ACC112 (cell line): Measurements from ENCODE around the gene CSNK1D.

Source experiments
- H2AFZ ChIP-seq: fragments of 200-600 bp; sonication (generic); one replicate; pipeline ENCODE4 v1.6.0; 2017; ENCODE audit warnings: antibody characterized with exemption, low read length; ENCODE audit not compliant: unreplicated experiment
- H3K27ac ChIP-seq: fragments of 200-600 bp; sonication (generic); 2 replicates; pipeline ENCODE4 v1.5.1; 2014; ENCODE audit warnings: low read depth, mild to moderate bottlenecking, antibody characterized with exemption, low read length, moderate library complexity
- H3K27me3 ChIP-seq: fragments of 200-600 bp; sonication (generic); 2 replicates; pipeline ENCODE4 v1.6.1; 2014; ENCODE audit warnings: mild to moderate bottlenecking, antibody characterized with exemption, low read length, moderate library complexity, mixed read lengths; ENCODE audit not compliant: insufficient read depth
- H3K36me3 ChIP-seq: fragments of 200-600 bp; sonication (generic); 2 replicates; pipeline ENCODE4 v1.6.1; 2016; ENCODE audit warnings: mild to moderate bottlenecking, antibody characterized with exemption, low read length, moderate library complexity, mixed read lengths; ENCODE audit not compliant: insufficient read depth
- H3K4me1 ChIP-seq: fragments of 200-600 bp; sonication (generic); one replicate; pipeline ENCODE4 v1.6.1; 2016; ENCODE audit warnings: low read length, mixed read lengths; ENCODE audit not compliant: insufficient read depth, unreplicated experiment, control insufficient read depth
- H3K4me3 ChIP-seq: fragments of 200-600 bp; sonication (generic); 2 replicates; pipeline ENCODE4 v1.5.1; 2014; ENCODE audit warnings: mild to moderate bottlenecking, low read depth, low read length
- H3K79me2 ChIP-seq: fragments of 200-600 bp; sonication (generic); one replicate; pipeline ENCODE4 v1.6.0; 2016; ENCODE audit warnings: low read length; ENCODE audit not compliant: control insufficient read depth, unreplicated experiment, insufficient read depth

Gene CSNK1D

DNA sequence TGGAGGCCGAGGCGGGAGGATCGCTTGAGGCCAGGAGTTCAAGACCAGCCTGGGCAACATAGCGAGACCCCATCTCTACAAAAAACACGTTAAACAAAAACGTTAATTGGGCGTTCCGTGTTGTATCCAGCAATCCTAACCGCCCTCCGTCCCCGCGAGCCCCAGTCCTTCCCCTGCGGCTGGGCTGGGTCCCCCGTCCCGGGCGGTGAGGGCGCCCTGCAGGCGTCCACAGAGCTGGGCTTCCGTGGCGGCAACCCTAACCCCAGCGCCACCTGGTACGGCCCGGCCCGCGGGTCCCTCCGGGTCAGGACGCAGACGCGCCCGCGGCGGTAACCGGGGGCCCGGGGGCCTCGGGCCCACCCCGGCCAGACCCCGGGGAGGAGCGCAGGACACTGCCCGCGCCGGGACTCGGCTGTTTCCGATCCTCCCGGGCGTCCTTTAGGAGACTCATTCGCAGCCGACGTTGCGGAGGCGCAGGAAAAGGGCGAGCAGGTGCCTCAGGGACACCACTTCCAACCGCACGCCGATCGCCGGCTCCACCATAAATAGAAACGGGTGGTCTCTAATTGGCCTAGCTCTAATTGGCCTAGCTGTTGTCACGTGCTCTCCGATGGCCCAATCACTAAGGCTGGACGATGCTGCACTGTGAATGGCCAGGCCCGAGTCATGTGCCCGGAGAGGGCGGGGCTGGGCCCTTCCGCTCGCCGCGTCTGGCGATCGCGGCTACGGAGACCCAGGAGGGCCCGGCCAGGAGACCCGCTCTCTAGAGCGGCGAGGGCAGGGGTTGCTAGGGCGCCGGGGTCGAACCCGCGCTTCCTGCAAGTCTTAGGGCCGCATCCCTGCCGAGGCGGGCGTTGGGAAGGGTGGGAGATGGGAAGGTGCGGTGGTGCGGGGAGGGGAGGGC is 19.0 kb upstream of the CSNK1D start:
- Histone ChIP-seq H3K27me3 (no peaks in the 10 kb centered on the region), H3K4me3 (peak overlapping the region; percentile 87), H3K36me3 (no peaks in the 10 kb centered on the region), H3K79me2 (peaks cover 5% of the 10 kb centered on the region), H2AFZ (no peak overlapping the region), H3K27ac (peak overlapping the region; percentile 98), H3K4me1 (peaks cover 50% of the 10 kb centered on the region)

DNA sequence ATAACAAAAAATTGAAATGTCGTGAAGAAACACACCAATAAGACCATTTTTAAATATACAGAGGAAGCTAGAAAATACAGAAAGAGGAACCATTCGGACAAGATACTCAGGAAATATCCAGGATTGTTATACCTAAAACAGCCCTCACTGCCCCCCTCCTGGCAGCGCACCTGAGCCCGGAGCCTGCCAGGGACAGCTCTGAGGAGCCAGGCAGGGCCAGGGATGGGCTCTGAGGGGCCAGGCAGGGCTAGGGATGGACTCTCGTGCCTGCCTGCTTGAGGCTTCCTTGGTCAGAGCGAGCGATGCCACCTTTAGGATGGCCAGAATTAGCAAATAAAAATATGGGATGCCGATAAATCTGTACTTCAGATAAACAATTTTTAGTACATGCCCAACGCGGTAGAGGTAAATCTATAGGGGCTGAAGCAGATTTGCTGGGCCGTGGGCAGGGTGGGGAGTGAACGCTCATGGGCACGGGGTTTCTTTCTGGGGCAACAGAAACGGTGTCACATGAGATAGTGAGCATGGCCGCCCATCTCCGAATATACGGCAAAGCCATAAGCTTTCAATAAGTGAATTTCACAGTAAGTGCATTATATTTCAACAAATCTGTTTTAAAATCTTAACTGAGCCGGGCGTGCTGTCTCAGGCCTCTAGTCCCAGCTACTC is 18.2 kb upstream of the CSNK1D start:
- H3K4me1 ChIP-seq, result peaks cover 44% of the 10 kb centered on the region
- no peaks in the 10 kb centered on the region for H3K36me3 ChIP-seq
- peak overlapping the region; percentile 98 for H3K27ac ChIP-seq
- H3K4me3 ChIP-seq, result peak overlapping the region; percentile 87
- H2AFZ ChIP-seq, result no peak overlapping the region
- no peaks in the 10 kb centered on the region for H3K27me3 ChIP-seq
- peaks cover 5% of the 10 kb centered on the region for H3K79me2 ChIP-seq

DNA sequence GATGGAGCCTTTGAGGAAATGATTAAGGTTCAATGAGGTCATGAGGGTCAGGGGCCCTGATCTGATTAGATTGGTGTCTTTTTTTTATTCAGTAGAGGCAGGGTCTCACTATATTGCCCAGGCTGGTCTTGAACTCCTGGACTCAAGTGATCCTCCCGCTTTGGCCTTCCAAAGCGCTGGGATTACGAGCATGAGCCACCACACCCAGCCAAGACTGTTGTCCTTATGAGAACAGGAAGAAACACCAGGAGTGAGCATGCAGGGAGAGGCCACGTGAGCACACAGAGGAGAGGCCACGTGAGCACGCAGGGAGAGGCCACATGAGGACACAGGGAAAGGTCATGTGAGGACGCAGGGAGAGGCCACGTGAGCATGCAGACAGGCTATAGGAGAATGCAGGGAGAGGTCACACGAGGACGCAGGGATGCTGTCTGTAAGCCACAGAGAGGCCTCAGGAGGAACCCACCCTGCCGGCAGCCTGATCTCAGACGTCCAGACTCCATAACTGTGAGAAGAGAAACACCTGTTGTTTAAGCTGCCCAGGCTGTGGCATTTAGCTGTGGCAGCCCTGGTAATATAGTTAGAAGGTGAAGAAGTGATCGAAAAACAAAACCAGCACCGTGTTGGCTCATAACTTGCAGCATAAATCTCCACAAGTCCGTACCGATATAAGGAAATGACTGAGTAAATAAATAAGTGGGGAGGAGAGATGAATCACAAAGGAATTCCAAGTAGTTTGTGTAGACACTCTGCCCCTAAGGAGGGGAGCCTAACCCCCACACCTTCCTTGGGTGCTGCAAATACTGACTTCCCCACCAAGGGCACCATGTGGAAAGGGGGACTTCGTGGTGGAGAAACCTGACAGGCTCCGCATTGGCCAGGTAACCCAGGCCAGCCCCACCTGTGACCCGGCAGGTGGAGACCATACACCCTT is 14.6 kb upstream of the CSNK1D start:
- H3K27ac ChIP-seq, result peak overlapping the region; percentile 74
- no peaks in the 10 kb centered on the region for H3K36me3 ChIP-seq
- no peaks in the 10 kb centered on the region for H3K79me2 ChIP-seq
- H2AFZ ChIP-seq, result no peak overlapping the region
- H3K4me1 ChIP-seq, result peaks cover 31% of the 10 kb centered on the region
- H3K27me3 ChIP-seq, result no peaks in the 10 kb centered on the region
- H3K4me3 ChIP-seq, result no peak overlapping the region

DNA sequence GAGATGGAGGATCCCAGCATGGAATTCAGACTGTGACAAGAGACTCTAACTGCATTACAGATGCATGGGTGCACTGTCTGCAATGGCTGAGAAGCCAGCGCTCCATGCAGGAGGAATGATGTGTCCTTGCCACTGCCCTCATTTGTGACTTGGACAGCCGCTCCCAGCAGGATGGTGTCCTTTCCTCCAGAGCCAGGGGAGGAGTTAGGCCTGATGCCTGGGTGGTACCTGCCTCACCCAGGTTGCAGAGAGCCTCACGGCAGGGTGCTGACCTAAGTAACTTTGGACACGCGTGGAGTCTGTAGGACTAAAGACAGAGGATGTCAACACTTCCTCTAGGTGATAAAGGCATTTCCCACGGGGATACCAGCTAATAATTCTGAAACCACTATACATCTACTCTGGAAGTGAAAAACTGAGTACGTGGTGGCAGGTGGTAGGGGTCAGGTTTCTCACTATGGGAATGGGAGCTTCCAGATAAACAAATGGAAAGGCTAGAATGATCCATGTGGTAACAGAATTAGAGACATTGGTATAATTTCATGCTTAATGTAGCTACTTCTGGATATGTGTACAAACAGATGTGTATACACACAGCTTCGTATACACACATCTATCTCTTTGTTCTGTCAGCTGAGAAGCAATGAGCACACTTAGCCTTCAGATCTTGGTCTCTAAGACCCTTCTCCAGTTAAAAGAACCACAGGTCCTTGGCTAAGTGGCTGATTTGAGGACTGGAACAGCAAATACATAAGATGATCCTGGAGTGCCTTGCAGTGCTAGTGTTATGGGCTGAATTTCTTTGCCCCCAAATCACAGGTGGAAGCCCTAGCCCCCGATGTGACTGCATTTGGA is 13.7 kb upstream of the CSNK1D start:
- no peaks in the 10 kb centered on the region for H3K79me2 ChIP-seq
- H3K27me3 ChIP-seq, result no peaks in the 10 kb centered on the region
- no peak overlapping the region for H3K4me3 ChIP-seq
- H2AFZ ChIP-seq, result no peak overlapping the region
- H3K4me1 ChIP-seq, result peaks cover 40% of the 10 kb centered on the region
- H3K36me3 ChIP-seq, result no peaks in the 10 kb centered on the region
- H3K27ac ChIP-seq, result peak overlapping the region; percentile 74

DNA sequence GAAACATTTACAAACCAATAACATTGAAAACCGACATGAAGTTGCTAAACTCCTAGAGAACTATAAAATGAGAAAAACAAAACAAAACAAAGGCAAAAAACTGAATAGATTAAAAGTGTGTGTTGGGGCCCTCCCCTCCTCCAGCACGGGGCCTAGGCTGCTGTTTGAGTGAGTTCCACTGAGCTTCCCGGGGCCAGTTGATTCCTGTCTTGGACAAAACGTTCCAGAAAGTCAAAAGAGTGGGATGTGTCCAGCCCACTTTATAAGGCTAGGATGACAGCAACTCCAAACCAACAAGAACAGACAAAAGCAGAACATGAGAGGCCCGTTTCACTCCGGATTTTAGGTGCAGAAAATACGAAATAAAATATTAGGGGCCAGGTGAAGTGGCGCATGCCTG is 11.6 kb upstream of the CSNK1D start:
- H3K27ac ChIP-seq, result peak overlapping the region; percentile 19; the same call in 1 of the 2 replicates

DNA sequence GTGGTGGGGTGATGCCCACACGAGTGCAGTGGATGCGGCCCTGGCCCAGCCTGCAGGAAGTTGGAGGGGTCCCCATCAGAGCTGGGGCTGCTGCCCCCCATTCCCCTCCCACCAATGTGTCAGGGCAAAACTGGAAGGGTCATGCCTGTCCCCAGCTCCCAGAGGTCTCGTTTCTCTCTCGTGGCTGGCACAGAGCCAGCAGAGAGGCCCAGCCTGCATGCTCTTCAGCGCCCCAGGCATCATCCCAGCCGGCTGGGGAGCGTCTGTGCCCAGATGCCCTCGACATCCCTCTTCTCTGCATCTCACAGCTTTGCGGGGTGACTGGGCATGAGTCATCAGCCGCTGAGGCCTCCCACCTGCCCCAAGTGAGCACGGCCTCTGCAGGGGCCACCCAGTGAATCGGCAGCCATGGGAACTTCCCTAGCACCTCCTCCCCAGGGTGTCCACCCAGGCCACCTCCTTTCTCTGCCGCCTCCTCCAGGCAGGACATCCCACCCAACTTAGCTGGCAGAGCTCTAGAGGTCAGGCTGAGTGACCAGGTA is 9.8 kb upstream of the CSNK1D start:
- Histone ChIP-seq H3K36me3 (no peaks in the 10 kb centered on the region), H2AFZ (no peak overlapping the region), H3K27ac (peak overlapping the region; percentile 73), H3K4me1 (peaks cover 40% of the 10 kb centered on the region), H3K79me2 (no peaks in the 10 kb centered on the region), H3K4me3 (0 out of 2 replicates have a peak overlapping the region, but pooled peaks have one; percentile 24), H3K27me3 (no peaks in the 10 kb centered on the region)

More for the DNA sequence above, 11.6 kb upstream of the CSNK1D start:
- no peak overlapping the region for H3K4me3 ChIP-seq
- peaks cover 55% of the 10 kb centered on the region for H3K4me1 ChIP-seq
- H3K27me3 ChIP-seq, result no peaks in the 10 kb centered on the region
- H2AFZ ChIP-seq, result no peak overlapping the region
- no peaks in the 10 kb centered on the region for H3K36me3 ChIP-seq
- no peaks in the 10 kb centered on the region for H3K79me2 ChIP-seq

DNA sequence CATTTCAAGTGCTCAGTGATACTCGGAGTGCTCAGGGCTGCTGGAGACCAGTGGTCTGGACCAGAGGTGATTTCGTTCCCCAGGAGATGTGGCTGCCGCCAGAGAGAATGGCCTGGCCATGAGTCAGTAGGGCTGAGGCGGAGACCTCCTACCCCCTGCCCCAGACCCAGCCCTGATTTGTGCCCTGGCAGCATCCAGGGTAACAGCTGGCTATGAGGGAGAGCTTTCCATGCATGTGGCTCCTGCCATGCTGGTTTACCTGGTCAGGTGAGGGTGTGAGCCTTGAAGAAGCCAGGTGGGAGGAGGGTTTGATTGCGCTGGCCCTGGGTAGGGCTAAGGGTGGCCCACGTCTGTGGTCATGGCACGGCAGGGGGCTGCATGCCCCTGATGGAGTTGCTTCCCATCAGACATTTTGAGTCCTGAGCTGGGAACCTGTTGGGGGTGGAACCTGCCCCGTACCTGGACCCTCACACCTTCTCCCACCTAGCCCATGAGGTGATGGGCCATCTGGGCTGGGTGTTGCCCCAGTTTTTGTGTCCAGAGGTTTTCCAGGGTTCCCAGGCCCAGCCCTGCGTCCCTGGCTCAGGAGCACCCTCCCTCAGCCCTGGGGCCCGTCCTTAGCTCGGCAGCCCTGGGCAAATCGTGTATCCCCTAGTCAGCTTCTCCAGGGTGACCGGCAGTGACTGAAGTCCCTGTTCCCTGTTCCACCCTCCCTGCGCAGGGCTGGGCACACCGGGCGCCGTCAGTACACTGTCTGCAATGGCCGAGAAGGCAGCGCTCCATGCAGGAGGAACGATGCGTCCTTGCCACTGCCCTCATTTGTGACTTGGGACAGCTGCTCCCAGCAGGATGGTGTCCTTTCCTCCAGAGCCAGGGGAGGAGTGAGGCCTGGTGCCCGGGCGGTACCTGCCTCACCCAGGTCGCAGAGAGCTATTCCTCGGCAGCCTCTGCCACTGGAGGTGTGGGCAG is 9.0 kb upstream of the CSNK1D start:
- Histone ChIP-seq H3K36me3 (no peaks in the 10 kb centered on the region), H3K4me3 (peak overlapping the region; percentile 24; the same call in 1 of the 2 replicates), H3K27me3 (no peaks in the 10 kb centered on the region), H3K79me2 (no peaks in the 10 kb centered on the region), H3K4me1 (peaks cover 33% of the 10 kb centered on the region), H3K27ac (peak overlapping the region; percentile 73), H2AFZ (no peak overlapping the region)

DNA sequence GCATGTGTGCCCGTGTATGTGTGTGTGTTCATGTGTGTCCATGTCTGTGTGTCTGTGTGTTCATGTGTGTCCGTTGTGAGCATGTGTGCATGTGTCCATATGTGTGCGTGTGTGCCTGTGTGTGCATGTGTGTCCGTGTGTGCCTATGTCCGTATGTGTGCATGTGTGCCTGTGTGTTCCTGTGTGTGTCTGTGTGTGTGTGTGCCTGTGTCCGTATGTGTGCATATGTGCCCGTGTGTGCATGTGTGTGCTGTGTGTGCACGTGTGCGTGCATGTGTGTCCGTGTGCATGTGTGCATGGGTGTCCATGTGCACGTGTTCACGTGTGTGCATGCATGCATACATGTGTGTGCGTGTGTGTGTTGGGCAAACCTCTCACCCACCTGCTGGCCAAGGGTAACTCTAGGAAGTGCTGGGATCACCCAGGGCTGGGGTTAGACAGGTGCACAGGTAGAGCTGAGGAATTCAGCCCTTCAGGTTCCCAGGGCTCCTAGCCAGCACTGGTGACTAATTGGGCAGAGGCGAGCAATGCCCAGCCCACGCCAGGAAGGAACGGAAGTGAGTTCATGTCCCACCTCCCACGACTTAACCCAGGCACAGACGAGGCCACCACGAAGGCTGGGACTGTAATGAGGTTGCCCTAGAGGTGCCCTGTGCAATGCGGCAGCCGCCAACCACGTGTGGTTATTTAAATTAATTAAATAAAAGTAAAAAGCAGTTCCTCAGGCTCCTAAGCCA is 8.2 kb upstream of the CSNK1D start:
- Histone ChIP-seq H2AFZ (no peak overlapping the region), H3K4me1 (peaks cover 32% of the 10 kb centered on the region), H3K4me3 (no peak overlapping the region), H3K79me2 (no peaks in the 10 kb centered on the region), H3K27me3 (no peaks in the 10 kb centered on the region), H3K36me3 (no peaks in the 10 kb centered on the region), H3K27ac (peak overlapping the region; percentile 73)
